Measurements from ENCODE around the gene HRH2.

DNA sequence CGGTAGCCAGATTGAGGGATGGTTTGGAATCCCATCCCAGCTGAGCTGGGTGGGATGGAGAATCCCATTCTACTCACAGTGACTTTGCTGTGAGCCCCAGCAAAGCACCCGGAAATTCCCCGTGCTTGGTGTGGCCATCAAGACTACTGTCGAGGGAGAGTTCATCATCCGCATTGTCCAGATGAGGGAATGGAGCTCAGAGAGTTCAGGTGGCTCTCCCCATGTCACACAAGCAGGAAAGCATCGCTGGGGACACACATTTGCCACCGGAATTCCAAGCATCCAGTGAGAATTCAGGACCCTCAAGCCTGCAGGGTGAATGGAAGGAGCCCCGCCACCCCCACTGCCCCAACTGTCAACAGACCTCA lies 54.4 kb downstream of the HRH2 start:
- no peak for TF ChIP-seq EP300 (IDR thresholded peaks at IDR 0.05)
- TF ChIP-seq, protein P1, sequence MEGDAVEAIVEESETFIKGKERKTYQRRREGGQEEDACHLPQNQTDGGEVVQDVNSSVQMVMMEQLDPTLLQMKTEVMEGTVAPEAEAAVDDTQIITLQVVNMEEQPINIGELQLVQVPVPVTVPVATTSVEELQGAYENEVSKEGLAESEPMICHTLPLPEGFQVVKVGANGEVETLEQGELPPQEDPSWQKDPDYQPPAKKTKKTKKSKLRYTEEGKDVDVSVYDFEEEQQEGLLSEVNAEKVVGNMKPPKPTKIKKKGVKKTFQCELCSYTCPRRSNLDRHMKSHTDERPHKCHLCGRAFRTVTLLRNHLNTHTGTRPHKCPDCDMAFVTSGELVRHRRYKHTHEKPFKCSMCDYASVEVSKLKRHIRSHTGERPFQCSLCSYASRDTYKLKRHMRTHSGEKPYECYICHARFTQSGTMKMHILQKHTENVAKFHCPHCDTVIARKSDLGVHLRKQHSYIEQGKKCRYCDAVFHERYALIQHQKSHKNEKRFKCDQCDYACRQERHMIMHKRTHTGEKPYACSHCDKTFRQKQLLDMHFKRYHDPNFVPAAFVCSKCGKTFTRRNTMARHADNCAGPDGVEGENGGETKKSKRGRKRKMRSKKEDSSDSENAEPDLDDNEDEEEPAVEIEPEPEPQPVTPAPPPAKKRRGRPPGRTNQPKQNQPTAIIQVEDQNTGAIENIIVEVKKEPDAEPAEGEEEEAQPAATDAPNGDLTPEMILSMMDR (IDR thresholded peaks at IDR 0.05) = no peak
- no peak for TF ChIP-seq POLR2A (IDR thresholded peaks at IDR 0.05)
- no peak for TF ChIP-seq POLR2AphosphoS5 (IDR thresholded peaks at IDR 0.05)
